Colonic mucosa (tissue), 4 donors: Measurements from ENCODE around the gene RNF223. TPM values are rescaled to one million over a fixed set of nuclear protein-coding genes. Genes with fewer than 3 reads are reported as not detected.
"Not testable (repeated sequence)": the region's sequence is repeated elsewhere in the genome, so short reads cannot be mapped to it uniquely, and the experiment has no call there.

ENCODE experiments used
- DNase-seq: peaks from one replicate; pipeline ENCODE4 v3.0.0-alpha.2; 2020
- H3K27ac ChIP-seq: fragments of 200-600 bp; one replicate; pipeline ENCODE4 v1.8.0; 2021
- H3K27me3 ChIP-seq: fragments of 200-600 bp; one replicate; pipeline ENCODE4 v1.8.0; 2021
- H3K36me3 ChIP-seq: fragments of 200-600 bp; one replicate; pipeline ENCODE4 v1.8.0; 2021
- H3K4me1 ChIP-seq: fragments of 200-600 bp; one replicate; pipeline ENCODE4 v1.8.0; 2021; ENCODE audit warnings: mild to moderate bottlenecking
- H3K4me3 ChIP-seq: fragments of 200-600 bp; one replicate; pipeline ENCODE4 v1.8.0; 2021
- H3K9ac ChIP-seq, 2 donors: one replicate each; pipeline ENCODE4 v1.7.0; 2013; ENCODE audit warnings: control low read depth in 2 of 2, low read depth in 2 of 2, low read length in 2 of 2
- H3K9me3 ChIP-seq: fragments of 200-600 bp; one replicate; pipeline ENCODE4 v1.8.0; 2021
- intact Hi-C: fragments of 100-400 bp; cut with DNase I; formaldehyde crosslinking; loops from one replicate; pipeline ENCODE4 v1.14.1; 2022
- total RNA-seq, 2 donors: library from RNA; stranded (reverse); fragmentation: NEBNext Ultra II Directional in 1 of 2; extraction: Animal tissue kit (Norgen Biotek cat#: 25700) in 1 of 2; gene quantifications; one replicate each; pipeline ENCODE4 v1.2.1, GENCODE V29; 2021
- TF ChIP-seq, protein P1 (sequence below): fragments of 200-600 bp; IDR thresholded peaks from one replicate; pipeline ENCODE4 v1.8.0; 2022; ENCODE audit warnings: antibody characterized with exemption, mild to moderate bottlenecking
- donor health status: healthy.
- donor health status: DM: no; HTN: no; CAD: no.
- donor health status: DM: no; HTN: no; CAD: no.

The RNF223 gene
- total RNA-seq, 2 donors from 2014 or later = 5.1 to 5.7 TPM

DNA sequence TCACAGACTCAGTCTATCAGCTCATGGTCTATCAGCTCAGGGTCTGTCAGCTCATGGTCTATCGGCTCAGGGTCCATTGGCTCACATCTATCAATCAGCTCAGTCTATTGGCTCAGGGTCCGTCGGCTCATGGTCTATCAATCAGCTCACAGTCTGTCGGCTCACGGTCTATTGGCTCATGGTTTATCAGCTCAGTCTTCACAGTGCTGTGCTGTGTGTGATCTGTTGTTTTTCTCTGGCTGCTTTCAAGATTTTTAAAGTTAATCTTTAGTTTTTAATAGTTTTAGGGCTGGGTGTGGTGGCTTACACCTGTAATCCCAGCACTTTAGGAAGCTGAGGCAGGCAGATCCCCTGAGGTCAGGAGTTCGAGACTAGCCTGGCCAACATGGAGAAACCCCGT, 27.4 kb upstream of the RNF223 start:
- Histone ChIP-seq H3K27me3 (no peaks in the 10 kb centered on the region), H3K36me3 (no peaks in the 10 kb centered on the region), H3K4me3 (no peak overlapping the region), H3K9me3 (no peaks in the 10 kb centered on the region), H3K9ac (no peak overlapping the region), H3K27ac (no peak overlapping the region), H3K4me1 (no peaks in the 10 kb centered on the region)
- no peak for DNase-seq
- intact Hi-C loops = no loop called here
- TF ChIP-seq, protein P1, sequence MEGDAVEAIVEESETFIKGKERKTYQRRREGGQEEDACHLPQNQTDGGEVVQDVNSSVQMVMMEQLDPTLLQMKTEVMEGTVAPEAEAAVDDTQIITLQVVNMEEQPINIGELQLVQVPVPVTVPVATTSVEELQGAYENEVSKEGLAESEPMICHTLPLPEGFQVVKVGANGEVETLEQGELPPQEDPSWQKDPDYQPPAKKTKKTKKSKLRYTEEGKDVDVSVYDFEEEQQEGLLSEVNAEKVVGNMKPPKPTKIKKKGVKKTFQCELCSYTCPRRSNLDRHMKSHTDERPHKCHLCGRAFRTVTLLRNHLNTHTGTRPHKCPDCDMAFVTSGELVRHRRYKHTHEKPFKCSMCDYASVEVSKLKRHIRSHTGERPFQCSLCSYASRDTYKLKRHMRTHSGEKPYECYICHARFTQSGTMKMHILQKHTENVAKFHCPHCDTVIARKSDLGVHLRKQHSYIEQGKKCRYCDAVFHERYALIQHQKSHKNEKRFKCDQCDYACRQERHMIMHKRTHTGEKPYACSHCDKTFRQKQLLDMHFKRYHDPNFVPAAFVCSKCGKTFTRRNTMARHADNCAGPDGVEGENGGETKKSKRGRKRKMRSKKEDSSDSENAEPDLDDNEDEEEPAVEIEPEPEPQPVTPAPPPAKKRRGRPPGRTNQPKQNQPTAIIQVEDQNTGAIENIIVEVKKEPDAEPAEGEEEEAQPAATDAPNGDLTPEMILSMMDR = no peak

DNA sequence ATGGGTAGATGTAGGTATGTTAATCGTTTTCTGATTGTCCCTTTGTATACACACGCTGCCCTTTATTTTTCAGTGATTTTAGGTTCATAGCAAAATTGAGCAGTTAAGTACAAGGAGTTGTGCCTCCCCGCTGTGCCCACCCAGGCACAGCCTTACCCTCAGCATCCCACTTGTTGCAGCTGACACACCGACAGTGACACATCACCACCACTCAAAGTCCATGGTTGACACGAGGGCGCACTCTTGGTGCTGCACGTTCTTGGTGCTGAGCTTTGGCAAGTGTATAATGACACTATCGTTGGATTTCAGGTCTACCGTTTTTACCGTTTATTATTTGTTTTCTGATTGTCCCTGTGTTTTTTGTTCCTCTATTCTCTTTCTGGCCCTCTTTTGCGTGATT, 26.2 kb upstream of the RNF223 start:
- no peak for DNase-seq
- no peak overlapping the region for H3K9ac ChIP-seq
- TF ChIP-seq, protein P1 = no peak

DNA sequence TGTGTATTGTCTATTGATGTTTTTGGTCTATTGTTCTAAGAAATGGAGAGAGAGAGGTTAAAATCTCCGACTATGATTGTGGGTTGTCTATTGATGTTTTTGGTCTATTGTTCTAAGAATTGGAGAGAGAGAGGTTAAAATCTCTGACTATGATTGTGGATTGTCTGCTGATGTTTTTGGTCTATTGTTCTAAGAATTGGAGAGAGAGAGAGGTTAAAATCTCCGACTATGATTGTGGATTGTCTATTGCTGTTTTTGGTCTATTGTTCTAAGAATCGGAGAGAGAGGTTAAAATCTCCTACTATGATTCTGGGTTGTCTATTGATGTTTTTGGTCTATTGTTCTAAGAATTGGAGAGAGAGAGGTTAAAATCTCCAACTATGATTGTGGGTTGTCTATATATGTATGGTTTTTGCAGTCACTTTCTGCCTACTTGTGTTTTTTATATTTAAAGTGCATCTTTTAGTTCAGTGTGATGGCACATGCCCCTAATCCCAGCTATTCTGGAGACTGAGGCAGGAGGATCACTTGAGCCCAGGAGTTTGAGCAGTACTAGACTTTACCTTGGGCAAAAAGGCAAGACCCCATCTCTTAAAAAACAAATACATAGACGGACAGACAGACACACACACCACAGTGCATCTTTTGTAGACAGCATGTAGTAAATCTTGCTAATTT, 25.5 kb upstream of the RNF223 start:
- no peaks in the 10 kb centered on the region for H3K9me3 ChIP-seq
- TF ChIP-seq, protein P1 = no peak
- no peaks in the 10 kb centered on the region for H3K36me3 ChIP-seq
- H3K9ac ChIP-seq = no peak overlapping the region
- no peaks in the 10 kb centered on the region for H3K27me3 ChIP-seq
- no peak overlapping the region for H3K4me3 ChIP-seq
- no peak for DNase-seq
- no peaks in the 10 kb centered on the region for H3K4me1 ChIP-seq
- H3K27ac ChIP-seq = no peak overlapping the region
- intact Hi-C loops = no loop called here

More for the DNA sequence above, 26.2 kb upstream of the RNF223 start:
- H3K27ac ChIP-seq = no peak overlapping the region
- H3K27me3 ChIP-seq = no peaks in the 10 kb centered on the region
- H3K9me3 ChIP-seq = no peaks in the 10 kb centered on the region
- intact Hi-C loops = no loop called here
- H3K36me3 ChIP-seq = no peaks in the 10 kb centered on the region
- no peak overlapping the region for H3K4me3 ChIP-seq
- no peaks in the 10 kb centered on the region for H3K4me1 ChIP-seq

DNA sequence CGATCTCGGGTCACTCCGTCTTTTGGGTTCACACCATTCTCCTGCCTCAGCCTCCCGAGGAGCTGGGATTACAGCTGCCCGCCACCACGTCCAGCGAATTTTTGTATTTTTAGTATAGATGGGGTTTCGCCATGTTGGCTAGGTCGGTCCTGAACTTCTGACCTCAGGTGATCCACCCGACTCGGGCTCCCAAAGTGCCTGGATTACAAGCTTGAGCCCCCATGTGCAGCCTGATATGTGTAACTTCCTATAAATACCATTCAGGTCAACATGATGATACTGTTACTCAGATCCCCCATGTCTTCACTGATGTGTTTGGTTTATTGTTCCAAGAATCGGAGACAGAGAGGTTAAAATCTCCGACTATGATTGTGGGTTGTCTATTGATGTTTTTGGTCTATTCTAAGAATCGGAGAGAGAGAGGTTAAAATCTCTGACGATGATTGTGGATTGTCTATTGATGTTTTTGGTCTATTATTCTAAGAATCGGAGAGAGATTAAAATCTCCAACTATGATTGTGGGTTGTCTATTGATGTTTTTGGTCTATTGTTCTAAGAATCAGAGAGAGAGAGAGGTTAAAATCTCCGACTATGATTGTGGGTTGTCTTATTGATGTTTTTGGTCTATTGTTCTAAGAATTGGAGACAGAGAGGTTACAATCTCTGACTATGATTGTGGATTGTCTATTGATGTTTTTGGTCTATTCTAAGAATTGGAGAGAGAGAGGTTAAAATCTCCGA, 24.7 kb upstream of the RNF223 start:
- Histone ChIP-seq H3K9ac (no peak overlapping the region), H3K9me3 (no peaks in the 10 kb centered on the region), H3K4me1 (no peaks in the 10 kb centered on the region), H3K27ac (no peak overlapping the region), H3K4me3 (no peak overlapping the region), H3K36me3 (no peaks in the 10 kb centered on the region), H3K27me3 (no peaks in the 10 kb centered on the region)
- intact Hi-C loops = no loop called here
- TF ChIP-seq, protein P1 = no peak
- no peak for DNase-seq

DNA sequence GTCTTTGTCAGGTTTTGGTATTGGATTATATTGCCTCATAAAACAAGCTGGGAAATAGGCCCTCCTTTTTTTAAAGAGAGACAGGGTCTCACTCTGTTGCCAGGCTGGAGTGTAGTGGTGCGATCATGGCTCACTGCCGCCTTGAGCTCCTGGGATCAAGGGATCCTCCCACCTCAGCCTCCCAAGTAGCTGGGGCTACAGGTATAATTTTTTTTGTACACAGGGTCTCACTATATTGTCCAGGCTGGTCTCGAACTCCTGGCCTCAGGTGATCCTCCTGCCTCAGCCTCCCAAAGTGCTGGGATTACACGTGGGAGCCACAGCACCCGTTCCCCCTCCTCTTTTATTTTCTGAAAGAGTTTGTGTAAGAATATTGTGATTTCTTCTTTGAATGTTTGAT, 22.0 kb upstream of the RNF223 start:
- H3K9ac ChIP-seq, H3K27me3 ChIP-seq, H3K4me3 ChIP-seq, H3K36me3 ChIP-seq, H3K27ac ChIP-seq, H3K4me1 ChIP-seq, intact Hi-C loops, DNase-seq, H3K9me3 ChIP-seq: not testable (repeated sequence)

DNA sequence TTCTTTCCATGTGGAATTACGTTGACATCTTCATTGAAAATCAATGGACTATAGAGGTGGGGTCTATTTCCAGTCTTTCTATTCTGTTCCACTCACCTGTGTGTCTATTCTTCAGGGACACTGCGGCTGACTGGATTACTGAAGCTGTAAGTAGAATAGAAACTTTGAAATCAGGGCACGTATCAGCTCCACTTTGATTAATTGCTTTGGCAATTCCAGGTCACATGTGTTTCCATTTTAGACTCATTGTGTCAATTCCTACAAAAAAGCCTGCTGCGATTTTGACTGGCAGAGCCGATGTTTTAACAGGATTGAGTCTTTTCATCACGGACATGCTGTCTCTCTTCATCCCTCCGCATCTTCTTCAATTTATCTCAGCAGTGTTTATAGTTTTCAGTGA, 20.9 kb upstream of the RNF223 start:
- Histone ChIP-seq H3K27ac (no peak overlapping the region), H3K4me1 (no peaks in the 10 kb centered on the region), H3K9me3 (no peaks in the 10 kb centered on the region), H3K27me3 (no peaks in the 10 kb centered on the region), H3K4me3 (no peak overlapping the region), H3K36me3 (no peaks in the 10 kb centered on the region), H3K9ac (no peak overlapping the region)
- intact Hi-C loops = no loop called here
- TF ChIP-seq, protein P1 = no peak
- DNase-seq = no peak
